Activated CD8-positive, alpha-beta T cell treated with anti-CD3 and anti-CD28 coated beads, Interleukin-2, amount 10 ng/mL, durations not matched to agents 7 days and 5 days (primary cell): Measurements from ENCODE around the gene TBCD. TPM values are rescaled to one million over a fixed set of nuclear protein-coding genes. Genes with fewer than 3 reads are reported as not detected.

Experiments used
- ATAC-seq: fragments of 150-1000 bp; cut with Tn5 transposase; one replicate; pipeline ENCODE4 v1.10.0; 2021; ENCODE audit warnings: moderate library complexity
- CTCF ChIA-PET: fragments of 350-600 bp; sonication (Branson Sonifier 250); formaldehyde crosslinking; loops from one replicate; lab custom pipeline; 2021; ENCODE audit warnings: antibody characterized with exemption; lab: Charles Lee
- POLR2A ChIA-PET: fragments of 350-600 bp; sonication (Branson Sonifier 250); formaldehyde crosslinking; loops from one replicate; lab custom pipeline; 2021; ENCODE audit warnings: antibody characterized with exemption; lab: Charles Lee
- DNase-seq: peaks from one replicate; pipeline ENCODE4 v3.0.0-alpha.2; 2020
- H3K27ac Mint-ChIP-seq: one replicate; pipeline ENCODE4 v1.8.0; 2021; ENCODE audit warnings: mild to moderate bottlenecking, mixed read lengths
- H3K27me3 Mint-ChIP-seq: one replicate; pipeline ENCODE4 v1.8.0; 2021; ENCODE audit warnings: low read depth, mixed read lengths
- H3K36me3 Mint-ChIP-seq: one replicate; pipeline ENCODE4 v1.8.0; 2021; ENCODE audit warnings: low read depth, mixed read lengths
- H3K4me1 Mint-ChIP-seq: one replicate; pipeline ENCODE4 v1.8.0; 2021; ENCODE audit warnings: low read depth, mixed read lengths
- H3K4me3 Mint-ChIP-seq: one replicate; pipeline ENCODE4 v1.8.0; 2021; ENCODE audit warnings: mild to moderate bottlenecking, mixed read lengths
- H3K9me3 Mint-ChIP-seq: one replicate; pipeline ENCODE4 v1.8.0; 2022; ENCODE audit warnings: mixed read lengths; ENCODE audit not compliant: insufficient read depth
- total RNA-seq, 2 experiments: library from RNA; stranded (reverse); gene quantifications; one replicate each; pipeline ENCODE4 v1.2.3, GENCODE V29; 2021

The TBCD gene
- total RNA-seq, 2 experiments from 2014 or later = 112 to 122 TPM

DNA sequence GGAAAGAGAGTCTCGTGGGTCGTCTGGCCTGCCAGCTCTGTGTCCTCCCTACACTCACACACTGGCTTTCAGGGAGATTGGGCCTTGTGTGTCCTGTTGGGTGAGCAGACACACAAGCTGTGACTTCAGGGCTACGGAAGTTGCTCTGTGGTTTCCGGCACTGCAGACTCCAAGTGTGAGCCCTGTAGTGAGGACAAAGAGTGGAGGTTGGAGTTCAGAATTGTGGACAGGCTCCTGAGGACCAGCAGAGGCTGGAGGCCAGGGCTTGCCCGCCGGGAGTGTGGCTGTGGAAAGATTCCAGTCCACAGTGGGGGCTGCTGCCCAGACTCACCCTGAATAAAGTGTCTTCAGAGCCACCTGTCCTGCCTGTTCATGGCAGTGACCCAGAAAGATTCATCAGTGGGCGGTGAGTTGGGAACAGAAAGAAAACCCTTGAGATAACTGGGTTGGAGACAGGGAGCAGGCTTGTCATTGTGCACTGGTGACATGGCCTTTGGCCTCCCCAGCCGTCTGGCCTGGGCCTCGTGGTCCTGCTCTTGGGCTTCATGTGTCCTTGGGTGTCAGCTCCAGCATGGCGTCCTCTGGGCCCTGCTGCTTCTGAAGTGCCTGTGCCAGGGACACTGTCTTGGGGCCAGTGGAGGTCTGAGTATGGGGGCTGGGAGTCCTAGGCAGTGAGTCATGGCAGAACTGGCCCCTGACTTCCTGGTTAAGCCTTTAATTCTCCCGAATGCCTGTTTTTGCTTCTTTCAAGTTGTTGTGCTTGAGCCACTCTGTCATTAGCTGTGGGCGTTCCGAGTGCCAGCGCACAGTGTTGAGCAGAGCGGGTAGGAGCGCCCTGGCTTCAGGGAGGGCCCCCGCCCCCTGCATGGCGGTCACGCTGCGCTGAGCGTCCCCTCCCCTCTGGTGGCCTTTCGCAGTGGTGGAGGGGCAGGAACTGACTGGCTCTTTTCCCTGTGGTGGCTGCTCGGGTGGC is 107.9 kb downstream of the TBCD start:
- no peaks in the 10 kb centered on the region for H3K27me3 Mint-ChIP-seq
- CTCF ChIA-PET = interaction anchor here (1.0 to 2.2 kb wide), 3 partner anchors 16 to 78 kb away, joined by 4 to 5 read pairs (median 4); no protein-coding TSS in a partner anchor
- H3K4me1 Mint-ChIP-seq = peaks cover 66% of the 10 kb centered on the region

DNA sequence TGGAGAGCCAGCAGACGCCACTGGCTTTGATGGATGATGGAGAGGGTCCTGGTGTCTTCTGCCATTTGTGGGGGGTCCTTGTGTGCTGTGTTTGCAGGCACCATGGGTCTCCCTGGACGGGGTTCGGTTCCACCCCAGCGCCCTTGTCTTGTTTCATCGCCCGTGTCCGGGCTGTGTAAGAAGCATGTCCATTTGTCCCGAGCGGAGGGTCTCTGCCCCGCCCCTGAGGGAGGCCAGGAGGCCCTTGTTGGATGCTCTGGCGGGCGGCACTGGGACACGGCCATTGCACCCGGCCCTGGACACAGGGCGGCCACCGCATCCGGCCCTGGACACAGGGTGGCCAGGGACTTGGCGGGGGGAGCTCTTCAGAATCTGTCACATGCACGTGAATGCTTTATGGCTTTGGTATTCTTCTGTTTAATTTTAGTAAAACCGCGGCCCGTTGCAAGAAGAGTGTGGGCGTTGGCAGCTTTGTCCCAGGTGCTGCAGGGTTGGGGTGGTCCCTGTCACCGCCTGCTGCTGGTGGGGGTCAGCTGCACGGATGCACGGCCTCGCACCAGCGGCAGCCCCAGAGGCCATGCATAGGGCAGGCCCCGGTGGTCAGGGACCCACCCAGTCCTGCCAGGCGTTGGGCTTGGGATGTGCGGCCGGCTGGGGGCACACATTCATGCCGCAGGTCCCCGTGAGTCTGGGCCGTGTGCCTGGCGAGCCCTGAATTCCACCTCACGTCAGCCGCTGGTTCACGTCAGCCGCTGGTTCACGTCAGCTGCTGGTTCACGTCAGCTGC is 108.9 kb downstream of the TBCD start:
- Mint-ChIP-seq H3K27me3 (no peaks in the 10 kb centered on the region), H3K36me3 (peaks cover 27% of the 10 kb centered on the region), H3K9me3 (no peaks in the 10 kb centered on the region), H3K4me3 (peak overlapping the region; percentile 77), H3K27ac (peak overlapping the region; percentile 94), H3K4me1 (peaks cover 76% of the 10 kb centered on the region)
- no peak for DNase-seq
- CTCF ChIA-PET = interaction anchor here (0.7 to 2.2 kb wide), 4 partner anchors 15 to 192 kb away, joined by 3 to 4 read pairs (median 4); no protein-coding TSS in a partner anchor
- POLR2A ChIA-PET = interaction anchor here (0.6 to 2.1 kb wide), 3 partner anchors 24 to 34 kb away, joined by 3 to 16 read pairs (median 3); no protein-coding TSS in a partner anchor
- no peak for ATAC-seq

More for the DNA sequence above, 107.9 kb downstream of the TBCD start:
- ATAC-seq = peak; percentile 45
- POLR2A ChIA-PET = interaction anchor here (1.0 to 2.1 kb wide), 2 partner anchors 25 to 54 kb away, joined by 3 to 16 read pairs; no protein-coding TSS in a partner anchor
- DNase-seq = peak; percentile 72
- H3K27ac Mint-ChIP-seq = peak overlapping the region; percentile 94
- H3K36me3 Mint-ChIP-seq = peaks cover 27% of the 10 kb centered on the region
- H3K4me3 Mint-ChIP-seq = peak overlapping the region; percentile 77
- no peaks in the 10 kb centered on the region for H3K9me3 Mint-ChIP-seq

DNA sequence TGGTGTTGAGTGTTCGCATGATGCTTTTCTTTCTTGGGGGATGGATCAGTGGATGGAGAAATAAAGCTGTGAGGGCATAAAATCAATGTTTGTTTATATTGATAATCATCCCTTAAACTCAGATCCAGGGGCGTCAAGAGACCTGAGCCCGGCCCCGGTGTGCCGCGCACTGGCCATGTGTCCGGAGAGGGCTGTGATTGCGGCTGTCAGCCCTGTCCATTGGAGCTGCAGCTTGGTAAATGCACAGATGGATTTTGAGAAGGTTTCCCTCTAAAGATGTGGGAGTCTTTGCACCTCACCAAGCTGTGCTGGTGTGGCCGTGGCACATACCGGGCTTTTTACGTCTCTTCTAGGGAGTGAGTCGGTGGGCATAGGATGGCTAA is 109.5 kb downstream of the TBCD start:
- H3K36me3 Mint-ChIP-seq = peaks cover 25% of the 10 kb centered on the region
- H3K4me1 Mint-ChIP-seq = peaks cover 82% of the 10 kb centered on the region
- no peaks in the 10 kb centered on the region for H3K9me3 Mint-ChIP-seq
- ChIA-PET CTCF (interaction anchor here (0.7 to 2.2 kb wide), 4 partner anchors 14 to 193 kb away, joined by 3 to 4 read pairs (median 4); no protein-coding TSS in a partner anchor), POLR2A (interaction anchor here (0.6 to 1.0 kb wide), 2 partner anchors 24 to 35 kb away, joined by 3 read pairs; no protein-coding TSS in a partner anchor)
- H3K27me3 Mint-ChIP-seq = no peaks in the 10 kb centered on the region
- no peak for DNase-seq
- no peak for ATAC-seq
- H3K27ac Mint-ChIP-seq = no peak overlapping the region
- H3K4me3 Mint-ChIP-seq = peak overlapping the region; percentile 9

DNA sequence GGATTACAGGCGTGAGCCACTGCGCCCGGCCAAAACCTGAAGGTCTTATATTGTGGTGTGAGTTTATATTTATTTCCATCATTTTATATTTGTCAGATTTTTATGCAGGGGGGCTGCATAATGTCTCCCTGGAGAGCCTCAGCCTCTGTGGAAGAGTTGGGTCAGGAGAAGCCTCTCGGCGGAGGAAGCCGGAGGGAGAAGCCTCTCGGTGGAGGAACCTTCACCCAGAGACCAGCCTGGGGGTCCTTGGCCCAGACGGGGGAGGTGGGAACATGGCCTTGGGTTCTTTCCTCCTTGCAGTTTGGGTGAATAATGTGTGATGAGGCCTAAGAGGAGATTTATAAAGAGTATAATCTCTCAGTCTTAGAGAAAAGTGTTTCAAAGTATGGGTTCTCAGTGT is 110.3 kb downstream of the TBCD start:
- CTCF ChIA-PET = interaction anchor here (1.1 to 2.9 kb wide), 3 partner anchors 23 to 81 kb away, joined by 4 to 21 read pairs (median 15); no protein-coding TSS in a partner anchor
- ATAC-seq (no peak), DNase-seq (no peak)
- no peaks in the 10 kb centered on the region for H3K27me3 Mint-ChIP-seq
- no peak overlapping the region for H3K4me3 Mint-ChIP-seq
- H3K36me3 Mint-ChIP-seq = peaks cover 23% of the 10 kb centered on the region
- H3K4me1 Mint-ChIP-seq = peaks cover 83% of the 10 kb centered on the region
- H3K27ac Mint-ChIP-seq = peak overlapping the region; percentile 98
- H3K9me3 Mint-ChIP-seq = no peaks in the 10 kb centered on the region
- POLR2A ChIA-PET = no interaction called here

DNA sequence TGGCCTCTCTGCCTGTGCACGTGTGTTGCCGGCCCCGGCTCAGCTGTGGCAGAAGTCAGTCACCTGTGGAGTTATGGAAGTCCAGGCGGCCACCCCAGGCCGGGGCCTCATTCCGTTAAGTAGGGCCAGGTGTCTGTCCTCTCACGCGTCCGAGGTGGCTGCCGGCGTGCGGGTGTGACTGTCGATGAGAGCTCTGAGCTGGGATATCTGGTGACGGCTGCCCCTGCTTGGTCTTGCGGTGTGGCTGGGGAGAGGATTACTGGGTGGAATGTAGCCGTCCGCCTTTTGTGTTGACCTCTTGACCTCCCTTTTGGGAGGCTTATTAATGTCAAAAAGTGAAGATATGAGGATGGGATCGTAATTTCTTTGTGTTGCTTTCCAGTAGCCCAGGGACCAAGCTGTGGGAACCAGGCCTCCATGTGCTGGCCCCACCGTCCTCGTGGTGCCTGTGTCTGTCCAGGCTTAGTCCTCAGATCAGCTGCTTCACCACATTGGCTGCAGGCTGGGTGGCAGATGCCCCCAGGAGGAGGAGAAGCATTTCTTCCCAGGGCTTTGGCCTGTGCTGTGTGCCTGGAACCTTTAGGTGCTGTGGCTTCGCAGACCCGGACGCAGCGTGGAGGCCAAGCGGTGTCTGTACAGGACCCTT is 111.0 kb downstream of the TBCD start:
- H3K36me3 Mint-ChIP-seq = peaks cover 23% of the 10 kb centered on the region
- ChIA-PET POLR2A (interaction anchor here (0.6 to 2.2 kb wide), 3 partner anchors 10 to 29 kb away, joined by 4 to 7 read pairs (median 5); no protein-coding TSS in a partner anchor), CTCF (interaction anchor here (1.4 to 2.9 kb wide), 11 partner anchors 10 to 338 kb away, joined by 3 to 21 read pairs (median 6); no protein-coding TSS in a partner anchor)
- no peaks in the 10 kb centered on the region for H3K27me3 Mint-ChIP-seq
- H3K4me1 Mint-ChIP-seq = peaks cover 85% of the 10 kb centered on the region
- ATAC-seq (no peak), DNase-seq (no peak)
- H3K4me3 Mint-ChIP-seq = no peak overlapping the region
- H3K27ac Mint-ChIP-seq = peak overlapping the region; percentile 98
- no peaks in the 10 kb centered on the region for H3K9me3 Mint-ChIP-seq

DNA sequence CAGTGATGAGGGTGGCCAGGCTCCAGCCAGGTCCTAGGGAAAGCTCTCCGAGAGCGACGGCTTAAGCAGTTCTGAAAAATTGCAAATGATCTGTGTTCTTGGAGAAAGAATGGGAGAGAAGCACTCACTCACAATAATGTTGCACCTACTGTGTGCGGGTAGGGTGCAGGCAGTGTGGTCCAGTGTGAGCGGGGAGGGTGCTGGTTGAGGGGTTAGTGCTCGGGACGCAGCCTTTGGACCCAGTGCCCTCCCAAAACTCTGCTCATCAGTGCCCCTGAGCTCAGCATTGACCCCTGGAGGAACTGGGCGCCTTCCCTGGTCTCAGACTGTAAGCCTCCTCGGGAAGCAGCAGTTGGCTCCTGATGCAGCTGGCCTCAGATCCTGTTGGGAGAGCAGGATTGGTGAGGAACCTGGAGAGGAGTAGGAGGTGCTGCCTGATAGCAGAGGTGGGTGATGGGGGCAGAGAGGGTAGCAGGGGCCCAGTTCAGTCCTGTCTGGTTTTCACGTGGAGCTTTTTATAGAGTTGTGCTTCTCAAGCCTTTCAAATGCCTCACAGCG is 111.6 kb downstream of the TBCD start:
- H3K4me1 Mint-ChIP-seq = peaks cover 81% of the 10 kb centered on the region
- ATAC-seq (no peak), DNase-seq (no peak)
- H3K4me3 Mint-ChIP-seq = peak overlapping the region; percentile 78
- H3K36me3 Mint-ChIP-seq = peaks cover 23% of the 10 kb centered on the region
- no peaks in the 10 kb centered on the region for H3K9me3 Mint-ChIP-seq
- H3K27me3 Mint-ChIP-seq = no peaks in the 10 kb centered on the region
- ChIA-PET POLR2A (interaction anchor here (0.9 to 3.8 kb wide), 10 partner anchors 9 to 82 kb away, joined by 3 to 41 read pairs (median 4); no protein-coding TSS in a partner anchor), CTCF (interaction anchor here (0.7 to 2.9 kb wide), 19 partner anchors 10 to 337 kb away, joined by 3 to 21 read pairs (median 5); no protein-coding TSS in a partner anchor)
- H3K27ac Mint-ChIP-seq = peak overlapping the region; percentile 98

DNA sequence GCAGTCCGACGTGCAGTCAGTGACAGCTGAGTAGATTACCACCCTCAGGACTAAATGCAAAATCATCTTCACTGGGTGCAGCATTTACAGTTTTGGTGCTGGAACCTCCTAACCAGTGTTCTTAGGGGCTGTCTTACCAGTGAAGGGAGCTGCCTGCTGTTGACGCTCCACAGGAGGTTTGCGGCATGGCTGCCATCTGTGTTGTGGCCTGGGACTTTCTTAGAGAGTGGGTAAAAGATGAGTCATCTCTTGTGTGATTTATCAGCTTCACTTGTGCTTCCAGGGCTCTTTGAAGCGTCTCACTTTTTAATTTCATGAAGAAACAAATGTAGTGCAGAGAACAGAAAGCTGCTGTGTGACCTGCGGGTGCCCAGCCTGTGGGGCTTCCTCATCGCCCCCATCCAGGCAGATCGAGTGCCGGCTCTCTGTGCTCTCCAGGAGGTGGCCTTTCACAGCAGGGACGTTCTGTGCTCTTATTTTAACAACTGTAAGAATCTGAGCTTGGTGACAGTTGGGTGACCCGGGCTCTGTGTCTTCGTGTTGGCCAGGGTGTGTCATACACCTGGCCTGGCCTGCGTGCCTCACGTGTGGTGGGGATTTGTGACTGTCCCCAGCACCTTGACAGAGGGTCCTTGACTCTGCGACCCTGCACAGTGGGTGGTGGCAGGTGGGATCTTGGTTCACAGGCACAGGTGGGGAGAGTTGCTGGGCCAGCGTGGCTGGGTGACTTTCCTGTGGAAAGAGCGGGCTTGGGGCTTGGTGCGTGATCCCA is 112.3 kb downstream of the TBCD start:
- H3K4me1 Mint-ChIP-seq = peaks cover 74% of the 10 kb centered on the region
- peak; percentile 94 for ATAC-seq
- ChIA-PET CTCF (interaction anchor here (0.7 to 2.9 kb wide), 21 partner anchors 11 to 336 kb away, joined by 3 to 21 read pairs (median 4); no protein-coding TSS in a partner anchor), POLR2A (interaction anchor here (0.6 to 3.8 kb wide), 13 partner anchors 8 to 220 kb away, joined by 3 to 41 read pairs (median 4); no protein-coding TSS in a partner anchor)
- no peaks in the 10 kb centered on the region for H3K9me3 Mint-ChIP-seq
- H3K36me3 Mint-ChIP-seq = peaks cover 21% of the 10 kb centered on the region
- peak overlapping the region; percentile 98 for H3K27ac Mint-ChIP-seq
- no peaks in the 10 kb centered on the region for H3K27me3 Mint-ChIP-seq
- H3K4me3 Mint-ChIP-seq = peak overlapping the region; percentile 78
- peak; percentile 96 for DNase-seq

DNA sequence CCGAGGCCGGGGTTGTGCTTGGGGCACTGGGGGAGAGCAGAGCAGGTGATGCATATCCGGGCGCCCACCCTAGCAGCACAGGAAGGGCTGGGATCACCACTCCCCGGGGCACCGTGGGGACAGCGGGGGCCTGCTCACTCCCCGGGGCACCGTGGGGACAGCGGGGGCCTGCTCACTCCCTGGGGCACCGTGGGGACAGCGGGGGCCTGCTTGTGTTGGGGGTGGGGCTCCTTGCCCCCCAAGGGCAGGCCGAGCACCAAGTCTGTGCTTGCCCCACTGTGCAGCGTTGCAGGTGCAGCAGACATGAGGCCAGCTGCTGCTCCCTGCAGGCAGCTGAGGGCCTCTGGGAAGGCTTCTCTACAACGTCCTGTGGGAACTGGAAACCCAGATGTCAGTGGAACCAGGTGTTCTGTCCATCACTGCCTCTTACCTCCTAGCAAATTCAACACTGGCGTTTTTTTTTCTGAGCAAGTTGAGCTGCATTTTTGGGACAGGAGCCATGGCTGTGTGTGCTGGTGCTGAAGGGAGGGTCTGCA is 112.9 kb downstream of the TBCD start:
- no peaks in the 10 kb centered on the region for H3K9me3 Mint-ChIP-seq
- peak overlapping the region; percentile 78 for H3K4me3 Mint-ChIP-seq
- no peaks in the 10 kb centered on the region for H3K27me3 Mint-ChIP-seq
- peaks cover 68% of the 10 kb centered on the region for H3K4me1 Mint-ChIP-seq
- no peak for DNase-seq
- peak; percentile 1 for ATAC-seq
- peaks cover 21% of the 10 kb centered on the region for H3K36me3 Mint-ChIP-seq
- H3K27ac Mint-ChIP-seq = peak overlapping the region; percentile 98
- POLR2A ChIA-PET = interaction anchor here (0.6 to 3.8 kb wide), 11 partner anchors 8 to 219 kb away, joined by 3 to 41 read pairs (median 4); no protein-coding TSS in a partner anchor
- CTCF ChIA-PET = interaction anchor here (1.0 to 2.9 kb wide), 12 partner anchors 12 to 53 kb away, joined by 3 to 21 read pairs (median 5); no protein-coding TSS in a partner anchor

DNA sequence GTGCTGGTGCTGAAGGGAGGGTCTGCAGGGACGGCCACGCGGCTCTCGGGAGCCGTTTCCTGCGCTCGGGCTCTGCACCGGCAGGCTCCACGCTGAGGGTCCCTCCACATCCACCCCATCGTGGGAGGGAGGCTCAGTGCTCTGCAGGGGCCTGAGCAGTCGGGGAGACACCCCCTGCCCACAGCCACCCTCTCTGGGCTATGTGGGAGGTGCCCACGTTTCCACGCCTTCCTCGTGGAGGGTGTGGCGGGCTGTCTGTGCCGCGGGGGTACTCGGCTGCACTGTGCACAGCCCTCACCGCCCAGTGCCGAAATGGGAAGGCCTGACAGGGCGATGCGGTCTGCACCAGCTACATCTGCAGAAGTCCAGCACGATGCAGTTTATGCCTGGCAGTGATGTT is 113.4 kb downstream of the TBCD start:
- no peak for DNase-seq
- Mint-ChIP-seq H3K4me1 (peaks cover 63% of the 10 kb centered on the region), H3K9me3 (no peaks in the 10 kb centered on the region), H3K27ac (peak overlapping the region; percentile 98), H3K4me3 (peak overlapping the region; percentile 43), H3K27me3 (no peaks in the 10 kb centered on the region), H3K36me3 (peaks cover 22% of the 10 kb centered on the region)
- CTCF ChIA-PET = interaction anchor here (2.9 kb wide), 1 partner anchor 20 kb away, joined by 21 read pairs; no protein-coding TSS in a partner anchor
- no peak for ATAC-seq
- POLR2A ChIA-PET = interaction anchor here (1.5 to 3.8 kb wide), 3 partner anchors 13 to 218 kb away, joined by 3 to 41 read pairs (median 9); no protein-coding TSS in a partner anchor
